ENCODE results near the gene MAP1LC3A.

The MAP1LC3A gene

DNA sequence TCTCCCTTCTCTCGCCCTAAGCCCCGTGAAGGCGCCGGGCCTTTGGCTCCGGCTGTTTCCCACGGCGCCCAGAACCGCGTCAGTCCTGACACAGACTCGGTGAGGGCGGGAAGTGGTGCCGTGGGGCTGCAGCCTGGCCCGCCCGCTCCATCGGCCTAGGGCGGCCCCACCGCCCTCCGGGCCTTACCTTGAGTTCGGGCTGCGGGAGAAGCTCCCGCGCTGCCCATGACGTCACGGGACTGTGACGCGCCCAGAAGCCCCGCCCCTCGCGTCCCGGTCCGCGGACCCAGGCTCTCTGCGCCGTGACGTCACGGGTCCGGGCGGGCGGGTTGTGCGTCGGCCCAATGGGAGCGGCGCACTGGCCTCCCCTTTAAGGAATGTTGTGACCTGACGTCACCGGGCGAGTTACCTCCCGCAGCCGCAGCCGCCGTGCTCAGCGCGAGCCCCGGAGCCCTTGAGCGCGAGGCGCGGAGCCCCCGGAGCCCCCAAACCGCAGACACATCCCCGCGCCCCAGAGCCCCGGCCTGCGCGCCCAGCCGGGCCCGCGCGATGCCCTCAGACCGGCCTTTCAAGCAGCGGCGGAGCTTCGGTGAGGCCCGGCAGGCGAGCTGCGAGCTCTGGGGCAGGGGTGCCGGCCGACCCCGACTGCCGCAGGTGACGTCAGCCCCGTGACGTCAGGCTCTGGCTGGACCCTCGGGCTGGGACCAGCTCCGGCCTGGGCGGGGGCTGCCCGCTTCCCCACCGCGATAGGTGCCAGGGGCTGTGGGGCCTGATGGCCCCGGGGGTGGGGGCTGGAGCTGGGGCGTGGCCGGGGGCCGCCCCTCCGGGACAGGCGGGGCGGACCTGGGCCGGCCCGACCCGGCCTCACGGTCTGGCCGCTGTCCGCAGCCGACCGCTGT lies at the start of gene MAP1LC3A:
MAP1LC3A (plus strand) TSS at position 399 of the 899 bp plus-strand sequence; CDS start at position 550, 151 bp downstream.
- Histone ChIP-seq H3K79me2 (ENCODE audit: insufficient read depth, low read length) (no peaks in the 10 kb centered on the region), H3K9me2 (replicated peaks; ENCODE audit: insufficient read depth, low read length) (no peaks in the 10 kb centered on the region), H3K27me3 (ENCODE audit: low read length) (no peaks in the 10 kb centered on the region), H3K9me3 (ENCODE audit: insufficient read depth, low read length) (no peaks in the 10 kb centered on the region), H3F3A (ENCODE audit: insufficient read depth) (no peaks in the 10 kb centered on the region), H3K9ac (ENCODE audit: low read length) (no peak within 1 kb of the TSS), H3K27ac (ENCODE audit: low read depth, low read length) (no peak within 1 kb of the TSS), H3K4me2 (ENCODE audit: low read depth, low read length, poor library complexity, severe bottlenecking) (peak within 1 kb of the TSS; percentile 14), H4K20me1 (ENCODE audit: low read depth, low read length) (no peaks in the 10 kb centered on the region), H3K36me3 (ENCODE audit: low read length) (no peaks in the 10 kb centered on the region), H2AFZ (ENCODE audit: low read depth, low read length, severe bottlenecking) (peak within 1 kb of the TSS; percentile 64), H3K4me3 (ENCODE audit: insufficient read depth, low read length, poor library complexity, severe bottlenecking) (no peak within 1 kb of the TSS)
- TF ChIP-seq CTCF (IDR thresholded peaks at IDR 0.05; ENCODE audit: insufficient read depth, low read length, poor library complexity, severe bottlenecking): no peak
- TF ChIP-seq EZH2phosphoT487 (conservative IDR thresholded peaks at IDR 0.05; ENCODE audit: low read length): no peak

DNA sequence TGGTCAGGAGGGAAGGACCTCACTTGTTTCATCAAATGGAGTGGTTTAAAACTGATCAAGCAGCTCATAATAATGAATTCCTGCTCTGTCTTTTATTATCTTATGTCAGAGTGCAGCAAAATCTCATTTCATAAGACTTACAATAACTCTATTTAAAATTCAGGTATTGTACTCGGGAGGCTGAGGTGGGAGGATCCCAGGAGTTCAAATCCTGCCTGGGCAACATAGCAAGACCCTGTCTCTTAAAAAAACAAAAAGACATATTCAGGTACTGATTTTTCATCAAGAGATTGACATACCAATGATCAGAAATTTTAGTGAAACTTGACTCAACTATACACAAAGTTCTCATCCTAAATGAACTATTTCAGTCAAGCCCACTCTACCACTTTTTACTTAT lies 47.9 kb upstream of the MAP1LC3A start:
- no peak for TF ChIP-seq EZH2phosphoT487 (conservative IDR thresholded peaks at IDR 0.05; ENCODE audit: low read length)
- no peak for TF ChIP-seq CTCF (IDR thresholded peaks at IDR 0.05; ENCODE audit: insufficient read depth, low read length, poor library complexity, severe bottlenecking)
- no peak overlapping the region for H2AFZ ChIP-seq (ENCODE audit: low read depth, low read length, severe bottlenecking)
- no peak overlapping the region for H3K4me3 ChIP-seq (ENCODE audit: insufficient read depth, low read length, poor library complexity, severe bottlenecking)
- no peak overlapping the region for H3K27ac ChIP-seq (ENCODE audit: low read depth, low read length)
- no peaks in the 10 kb centered on the region for H4K20me1 ChIP-seq (ENCODE audit: low read depth, low read length)
- H3K27me3 ChIP-seq (ENCODE audit: low read length): no peaks in the 10 kb centered on the region
- H3K9ac ChIP-seq (ENCODE audit: low read length): no peak overlapping the region
- peaks cover 10% of the 10 kb centered on the region; the same call in 1 of the 2 replicates for H3F3A ChIP-seq (ENCODE audit: insufficient read depth)
- H3K9me2 ChIP-seq (replicated peaks; ENCODE audit: insufficient read depth, low read length): no peaks in the 10 kb centered on the region
- H3K36me3 ChIP-seq (ENCODE audit: low read length): peaks cover 11% of the 10 kb centered on the region; the same call in 1 of the 2 replicates
- no peaks in the 10 kb centered on the region for H3K79me2 ChIP-seq (ENCODE audit: insufficient read depth, low read length)
- no peaks in the 10 kb centered on the region for H3K9me3 ChIP-seq (ENCODE audit: insufficient read depth, low read length)
- no peak overlapping the region for H3K4me2 ChIP-seq (ENCODE audit: low read depth, low read length, poor library complexity, severe bottlenecking)

DNA sequence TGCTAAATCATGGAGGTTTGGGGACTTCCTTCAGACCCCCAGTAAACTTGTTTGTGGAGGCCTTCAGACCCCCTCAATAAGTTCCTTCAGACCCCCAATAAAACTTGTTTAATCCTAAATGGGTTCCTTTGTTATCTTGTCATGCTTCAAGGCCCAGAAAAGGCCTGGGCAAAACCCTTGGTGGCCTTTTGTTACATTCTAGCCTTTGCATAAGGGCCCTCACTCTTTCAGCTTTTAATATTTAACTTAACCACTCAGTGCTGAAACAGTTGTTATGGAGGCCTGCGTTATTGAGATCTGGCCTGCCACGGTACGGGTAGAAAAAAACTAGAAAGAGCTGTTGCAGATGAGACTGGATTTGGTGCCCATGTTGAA lies 46.6 kb upstream of the MAP1LC3A start:
- Histone ChIP-seq H3K9me3 (ENCODE audit: insufficient read depth, low read length) (no peaks in the 10 kb centered on the region), H3F3A (ENCODE audit: insufficient read depth) (peaks cover 10% of the 10 kb centered on the region; the same call in 1 of the 2 replicates), H3K4me2 (ENCODE audit: low read depth, low read length, poor library complexity, severe bottlenecking) (no peak overlapping the region)

More for the DNA sequence above, 46.6 kb upstream of the MAP1LC3A start:
- Histone ChIP-seq H3K27me3 (ENCODE audit: low read length) (no peaks in the 10 kb centered on the region), H4K20me1 (ENCODE audit: low read depth, low read length) (no peaks in the 10 kb centered on the region), H3K79me2 (ENCODE audit: insufficient read depth, low read length) (peaks cover 7% of the 10 kb centered on the region), H3K27ac (ENCODE audit: low read depth, low read length) (no peak overlapping the region), H3K9ac (ENCODE audit: low read length) (no peak overlapping the region), H3K36me3 (ENCODE audit: low read length) (peaks cover 7% of the 10 kb centered on the region; the same call in 1 of the 2 replicates), H2AFZ (ENCODE audit: low read depth, low read length, severe bottlenecking) (no peak overlapping the region), H3K4me3 (ENCODE audit: insufficient read depth, low read length, poor library complexity, severe bottlenecking) (no peak overlapping the region), H3K9me2 (replicated peaks; ENCODE audit: insufficient read depth, low read length) (no peaks in the 10 kb centered on the region)
- TF ChIP-seq CTCF (IDR thresholded peaks at IDR 0.05; ENCODE audit: insufficient read depth, low read length, poor library complexity, severe bottlenecking) (no peak), EZH2phosphoT487 (conservative IDR thresholded peaks at IDR 0.05; ENCODE audit: low read length) (no peak)

All from SU-DHL-6 (cell line).